Loucy (cell line): ENCODE data around the gene TGDS.
A peak's percentile ranks its signal among the peaks of the same experiment; 100 is the strongest.

ENCODE experiments used
- H2AFZ ChIP-seq: fragments of 200-600 bp; sonication (generic); 2 replicates; pipeline ENCODE4 v1.6.0; 2016; ENCODE audit warnings: antibody characterized with exemption, mild to moderate bottlenecking, low read length, moderate library complexity
- H3F3A ChIP-seq: fragments of 200-600 bp; 2 replicates; pipeline ENCODE4 v1.6.0; 2016; ENCODE audit warnings: antibody characterized with exemption, low read depth, mild to moderate bottlenecking
- H3K27me3 ChIP-seq: fragments of 200-600 bp; sonication (generic); 2 replicates; pipeline ENCODE4 v1.6.1; 2014; ENCODE audit warnings: low read length, mild to moderate bottlenecking; ENCODE audit not compliant: insufficient read depth, poor library complexity, severe bottlenecking
- H3K36me3 ChIP-seq: fragments of 200-600 bp; sonication (generic); 2 replicates; pipeline ENCODE4 v1.6.1; 2016; ENCODE audit warnings: low read length; ENCODE audit not compliant: insufficient read depth
- H3K4me1 ChIP-seq: fragments of 200-600 bp; sonication (generic); 2 replicates; pipeline ENCODE4 v1.5.1; 2014; ENCODE audit warnings: low read length, mild to moderate bottlenecking; ENCODE audit not compliant: insufficient read depth, poor library complexity, severe bottlenecking
- H3K4me2 ChIP-seq: fragments of 200-600 bp; sonication (generic); 2 replicates; pipeline ENCODE4 v1.6.0; 2014; ENCODE audit warnings: antibody characterized with exemption, low read length, low read depth, mild to moderate bottlenecking; ENCODE audit not compliant: poor library complexity, severe bottlenecking
- H3K4me3 ChIP-seq: fragments of 200-600 bp; sonication (generic); 2 replicates; pipeline ENCODE4 v1.5.1; 2014; ENCODE audit warnings: low read length, mild to moderate bottlenecking, mixed read lengths; ENCODE audit not compliant: poor library complexity, severe bottlenecking
- H3K79me2 ChIP-seq: fragments of 200-600 bp; sonication (generic); 2 replicates; pipeline ENCODE4 v1.6.1; 2014; ENCODE audit warnings: low read length; ENCODE audit not compliant: insufficient read depth
- H3K9ac ChIP-seq: fragments of 200-600 bp; sonication (generic); 2 replicates; pipeline ENCODE4 v1.6.0; 2014; ENCODE audit warnings: mild to moderate bottlenecking, low read depth, low read length, moderate library complexity; ENCODE audit not compliant: poor library complexity, severe bottlenecking
- H3K9me2 ChIP-seq: fragments of 200-600 bp; sonication (generic); replicated peaks from 2 replicates; pipeline ENCODE4 v1.6.1; 2016; ENCODE audit warnings: low read depth, low read length, mixed read lengths
- H3K9me3 ChIP-seq: fragments of 200-600 bp; sonication (generic); 2 replicates; pipeline ENCODE4 v1.6.1; 2014; ENCODE audit warnings: mild to moderate bottlenecking, antibody characterized with exemption, low read length, low read depth; ENCODE audit not compliant: insufficient read depth
- H4K20me1 ChIP-seq: fragments of 200-600 bp; sonication (generic); 2 replicates; pipeline ENCODE4 v1.6.0; 2014; ENCODE audit warnings: antibody characterized with exemption, low read length, mild to moderate bottlenecking; ENCODE audit not compliant: insufficient read depth, poor library complexity, severe bottlenecking
- EZH2phosphoT487 ChIP-seq: fragments of 200-600 bp; IDR thresholded peaks from 2 replicates; pipeline ENCODE4 v1.6.1; 2018; ENCODE audit warnings: antibody characterized with exemption, mild to moderate bottlenecking, moderate library complexity, borderline replicate concordance
- TF ChIP-seq, protein P1 (sequence below): fragments of 200-600 bp; sonication (generic); conservative IDR thresholded peaks from 2 replicates; pipeline ENCODE4 v1.5.1; 2014; ENCODE audit warnings: mild to moderate bottlenecking, antibody characterized with exemption, low read length

The TGDS gene

DNA sequence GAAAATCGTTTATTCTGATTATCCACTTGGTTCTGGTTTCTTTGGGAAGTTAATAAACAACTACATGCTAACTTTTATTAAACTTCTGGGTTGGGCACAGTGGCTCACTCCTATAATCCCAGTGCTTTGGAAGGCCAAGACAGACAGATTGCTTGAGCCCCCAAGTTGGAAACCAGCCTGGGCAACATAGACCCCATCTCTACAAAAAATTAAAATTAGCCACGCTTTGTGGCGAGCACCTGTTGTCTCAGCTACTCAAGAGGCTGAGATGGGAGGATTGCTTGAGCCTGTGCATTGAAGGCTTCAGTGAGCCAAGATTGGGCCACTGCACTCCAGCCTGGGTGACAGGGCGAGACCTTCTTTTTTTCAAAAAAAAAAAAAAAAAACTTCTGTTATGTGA lies 27.4 kb upstream of the TGDS start:
- H3K27me3 ChIP-seq: no peaks in the 10 kb centered on the region
- H3K9ac ChIP-seq: no peak overlapping the region
- no peaks in the 10 kb centered on the region for H3K9me2 ChIP-seq
- H3K4me2 ChIP-seq: no peak overlapping the region
- H3K79me2 ChIP-seq: no peaks in the 10 kb centered on the region
- H3K4me1 ChIP-seq: no peaks in the 10 kb centered on the region
- H3K36me3 ChIP-seq: peaks cover 17% of the 10 kb centered on the region; the same call in 1 of the 2 replicates
- no peak overlapping the region for H3K4me3 ChIP-seq
- no peaks in the 10 kb centered on the region for H3F3A ChIP-seq
- no peaks in the 10 kb centered on the region for H4K20me1 ChIP-seq
- H2AFZ ChIP-seq: no peak overlapping the region
- TF ChIP-seq, protein P1, sequence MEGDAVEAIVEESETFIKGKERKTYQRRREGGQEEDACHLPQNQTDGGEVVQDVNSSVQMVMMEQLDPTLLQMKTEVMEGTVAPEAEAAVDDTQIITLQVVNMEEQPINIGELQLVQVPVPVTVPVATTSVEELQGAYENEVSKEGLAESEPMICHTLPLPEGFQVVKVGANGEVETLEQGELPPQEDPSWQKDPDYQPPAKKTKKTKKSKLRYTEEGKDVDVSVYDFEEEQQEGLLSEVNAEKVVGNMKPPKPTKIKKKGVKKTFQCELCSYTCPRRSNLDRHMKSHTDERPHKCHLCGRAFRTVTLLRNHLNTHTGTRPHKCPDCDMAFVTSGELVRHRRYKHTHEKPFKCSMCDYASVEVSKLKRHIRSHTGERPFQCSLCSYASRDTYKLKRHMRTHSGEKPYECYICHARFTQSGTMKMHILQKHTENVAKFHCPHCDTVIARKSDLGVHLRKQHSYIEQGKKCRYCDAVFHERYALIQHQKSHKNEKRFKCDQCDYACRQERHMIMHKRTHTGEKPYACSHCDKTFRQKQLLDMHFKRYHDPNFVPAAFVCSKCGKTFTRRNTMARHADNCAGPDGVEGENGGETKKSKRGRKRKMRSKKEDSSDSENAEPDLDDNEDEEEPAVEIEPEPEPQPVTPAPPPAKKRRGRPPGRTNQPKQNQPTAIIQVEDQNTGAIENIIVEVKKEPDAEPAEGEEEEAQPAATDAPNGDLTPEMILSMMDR: no peak
- H3K9me3 ChIP-seq: no peaks in the 10 kb centered on the region

DNA sequence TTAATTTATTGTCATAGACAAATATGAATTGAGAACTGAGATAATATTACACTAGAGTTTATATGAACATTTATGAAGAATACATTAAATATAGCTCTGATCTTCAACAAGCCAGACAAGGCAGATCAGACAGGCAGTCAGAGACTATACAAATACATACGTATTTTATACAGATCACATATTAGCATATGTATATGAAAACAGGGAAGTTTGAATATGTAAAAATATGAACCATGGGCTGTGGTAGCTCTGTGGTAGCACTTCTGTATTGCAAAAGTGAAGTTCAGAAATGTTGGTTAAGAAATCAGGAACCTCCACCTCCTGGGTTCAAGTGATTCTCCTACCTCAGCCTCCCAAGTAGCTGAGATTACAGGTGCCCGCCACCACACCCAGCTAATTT lies 26.4 kb upstream of the TGDS start:
- no peaks in the 10 kb centered on the region for H3F3A ChIP-seq
- H3K4me1 ChIP-seq: no peaks in the 10 kb centered on the region
- TF ChIP-seq, protein P1: no peak
- TF ChIP-seq EZH2phosphoT487: no peak
- peaks cover 17% of the 10 kb centered on the region; the same call in 1 of the 2 replicates for H3K36me3 ChIP-seq
- no peaks in the 10 kb centered on the region for H3K27me3 ChIP-seq
- H3K79me2 ChIP-seq: no peaks in the 10 kb centered on the region
- H3K4me3 ChIP-seq: no peak overlapping the region
- no peaks in the 10 kb centered on the region for H3K9me2 ChIP-seq
- no peak overlapping the region for H3K9ac ChIP-seq
- H3K9me3 ChIP-seq: no peaks in the 10 kb centered on the region
- H4K20me1 ChIP-seq: no peaks in the 10 kb centered on the region
- no peak overlapping the region for H3K4me2 ChIP-seq
- no peak overlapping the region for H2AFZ ChIP-seq

DNA sequence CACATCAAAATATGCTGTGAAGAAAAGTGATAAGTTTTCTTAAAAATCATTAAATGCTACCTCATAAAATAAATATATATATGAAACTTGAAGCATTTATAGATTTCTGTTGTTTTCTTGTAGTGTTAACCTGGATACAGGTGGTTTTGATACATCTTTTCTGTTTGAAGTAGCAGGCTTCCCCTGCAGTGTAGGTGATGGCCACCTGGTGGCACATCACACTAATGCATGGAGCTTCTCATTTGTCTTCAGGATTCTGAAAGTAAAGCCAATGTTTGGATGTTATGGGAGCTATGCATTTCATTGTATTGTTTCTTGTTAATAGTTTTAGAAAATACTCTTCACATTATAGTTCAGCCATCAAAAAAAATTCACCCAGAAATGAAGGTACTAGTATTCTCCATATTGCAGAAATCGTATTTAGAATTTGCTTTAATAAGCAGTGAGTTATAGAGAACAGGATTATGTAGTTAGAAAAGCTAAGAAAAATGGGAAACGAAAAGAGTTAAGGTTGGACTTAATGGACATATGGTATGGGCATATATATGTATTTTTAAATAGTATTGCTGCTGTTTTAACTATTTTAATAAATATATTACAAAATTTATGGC lies 24.4 kb upstream of the TGDS start:
- Histone ChIP-seq H3K79me2 (no peaks in the 10 kb centered on the region), H3K4me1 (peaks cover 6% of the 10 kb centered on the region), H3K9me3 (no peaks in the 10 kb centered on the region), H3K4me2 (no peak overlapping the region), H3K27me3 (no peaks in the 10 kb centered on the region), H2AFZ (no peak overlapping the region), H3K9ac (no peak overlapping the region), H3K36me3 (peaks cover 14% of the 10 kb centered on the region), H3F3A (no peaks in the 10 kb centered on the region), H4K20me1 (no peaks in the 10 kb centered on the region), H3K4me3 (no peak overlapping the region), H3K9me2 (no peaks in the 10 kb centered on the region)
- no peak for TF ChIP-seq EZH2phosphoT487
- TF ChIP-seq, protein P1: peak; percentile 85
